GM12891 (cell line): ENCODE measurements around the gene TRIM63.

Source experiments
- PAX5 ChIP-seq: IDR thresholded peaks from 2 replicates; pipeline ENCODE4 v1.6.1; 2011; ENCODE audit warnings: low read length, moderate library complexity, mild to moderate bottlenecking; ENCODE audit not compliant: insufficient read depth, severe bottlenecking
- POLR2A ChIP-seq: IDR thresholded peaks from 2 replicates; pipeline ENCODE4 v1.6.1; 2011; ENCODE audit warnings: low read depth, low read length, control low read depth
- POLR2AphosphoS5 ChIP-seq: IDR thresholded peaks from 2 replicates; pipeline ENCODE4 v1.6.1; 2011; ENCODE audit warnings: low read depth, low read length, control low read depth
- SPI1 ChIP-seq: IDR thresholded peaks from 2 replicates; pipeline ENCODE4 v1.6.1; 2011; ENCODE audit warnings: low read depth, low read length, control low read depth
- TAF1 ChIP-seq: IDR thresholded peaks from 2 replicates; pipeline ENCODE4 v1.6.1; 2011; ENCODE audit warnings: low read depth, low read length, control low read depth

DNA sequence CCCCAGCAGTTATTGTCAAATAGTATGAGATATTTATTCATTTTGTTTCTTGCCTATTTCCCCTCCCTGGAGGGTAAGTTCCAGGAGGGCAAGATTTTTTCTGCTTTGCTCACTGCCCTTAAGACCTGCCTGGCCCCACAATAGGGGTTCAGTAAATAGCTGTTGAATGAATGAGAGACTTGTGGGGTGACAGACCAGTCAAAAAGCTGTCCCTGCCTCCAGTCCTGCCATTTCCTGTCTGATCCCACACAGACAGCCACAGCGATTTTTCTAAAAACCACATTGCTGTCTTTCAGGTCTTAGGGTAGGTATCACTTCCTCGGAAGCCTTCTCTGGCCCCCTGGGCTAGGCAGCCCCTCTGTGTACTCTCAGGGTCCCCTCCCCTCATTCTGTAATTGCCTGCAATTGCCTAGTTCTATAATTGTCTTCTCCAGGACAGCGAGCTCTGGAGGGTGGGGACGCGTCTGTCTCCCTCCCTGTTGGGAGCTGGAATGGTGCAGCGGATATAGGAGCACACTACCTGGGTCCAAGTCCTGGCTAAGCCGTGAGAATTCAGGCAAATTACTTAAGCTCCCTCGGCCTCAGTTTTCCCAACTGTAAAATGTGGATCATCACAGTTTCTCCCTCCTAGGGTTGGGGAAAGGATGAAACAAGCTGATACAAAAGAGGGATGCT lies 47.7 kb downstream of the TRIM63 start:
- no peak for TF ChIP-seq POLR2A
- no peak for TF ChIP-seq TAF1
- TF ChIP-seq POLR2AphosphoS5: no peak
- TF ChIP-seq SPI1: peak; percentile 79
- TF ChIP-seq PAX5: no peak
